CD8-positive, alpha-beta memory T cell (primary cell): ENCODE results near the gene NDUFS3. TPM values are rescaled to one million over a fixed set of nuclear protein-coding genes. Genes with fewer than 3 reads are reported as not detected.

ENCODE experiments used
- CTCF ChIA-PET: fragments of 350-600 bp; sonication (Branson Sonifier 250); formaldehyde crosslinking; loops from one replicate; lab custom pipeline; 2021; ENCODE audit warnings: antibody characterized with exemption; lab: Charles Lee
- POLR2A ChIA-PET: fragments of 350-600 bp; sonication (Branson Sonifier 250); formaldehyde crosslinking; loops from one replicate; lab custom pipeline; 2021; ENCODE audit warnings: antibody characterized with exemption; lab: Charles Lee
- DNase-seq, 5 donors: peaks; one replicate each; pipeline versions ENCODE4 v3.0.0 to v3.0.0-alpha.2; 2020 to 2022; ENCODE audit warnings: mixed read lengths in 1 of 5
- H3K27ac ChIP-seq: one replicate; pipeline ENCODE4 v1.7.0; 2013; ENCODE audit warnings: low read depth, mild to moderate bottlenecking, low read length, moderate library complexity
- H3K27me3 ChIP-seq: 2 replicates; pipeline ENCODE4 v1.7.0; 2013; ENCODE audit warnings: low read length, mild to moderate bottlenecking; ENCODE audit not compliant: insufficient read depth, poor library complexity, severe bottlenecking
- H3K36me3 ChIP-seq: 2 replicates; pipeline ENCODE4 v1.7.0; 2013; ENCODE audit warnings: mild to moderate bottlenecking, low read length, moderate library complexity; ENCODE audit not compliant: insufficient read depth
- H3K4me1 ChIP-seq: 2 replicates; pipeline ENCODE4 v1.7.0; 2013; ENCODE audit warnings: mild to moderate bottlenecking, low read length, moderate library complexity; ENCODE audit not compliant: insufficient read depth
- H3K4me3 ChIP-seq: 2 replicates; pipeline ENCODE4 v1.7.0; 2013; ENCODE audit warnings: mild to moderate bottlenecking, low read length
- H3K9me3 ChIP-seq: 2 replicates; pipeline ENCODE4 v1.7.0; 2013; ENCODE audit warnings: mild to moderate bottlenecking, low read length
- H3K27ac Mint-ChIP-seq, 8 donors: one replicate each; pipeline ENCODE4 v1.8.0; 2020 to 2021; ENCODE audit warnings: mixed read lengths in 8 of 8, mild to moderate bottlenecking in 6 of 8, inconsistent platforms in 3 of 8, moderate library complexity in 3 of 8
- H3K27me3 Mint-ChIP-seq, 2 donors: one replicate each; pipeline ENCODE4 v1.8.0; 2020 to 2021; ENCODE audit warnings: mixed read lengths in 2 of 2, mild to moderate bottlenecking in 1 of 2, moderate library complexity in 1 of 2
- H3K36me3 Mint-ChIP-seq, 3 donors: one replicate each; pipeline ENCODE4 v1.8.0; 2020 to 2021; ENCODE audit warnings: mixed read lengths in 3 of 3, inconsistent platforms in 1 of 3, mild to moderate bottlenecking in 1 of 3
- H3K4me1 Mint-ChIP-seq, 3 donors: one replicate each; pipeline ENCODE4 v1.8.0; 2020 to 2021; ENCODE audit warnings: mixed read lengths in 3 of 3, inconsistent platforms in 1 of 3, mild to moderate bottlenecking in 1 of 3
- H3K4me3 Mint-ChIP-seq, 7 donors: one replicate each; pipeline ENCODE4 v1.8.0; 2020 to 2021; ENCODE audit warnings: mixed read lengths in 7 of 7, mild to moderate bottlenecking in 6 of 7, moderate library complexity in 4 of 7, inconsistent platforms in 2 of 7
- H3K9me3 Mint-ChIP-seq, 5 donors: one replicate each; pipeline ENCODE4 v1.8.0; 2020 to 2022; ENCODE audit warnings: mixed read lengths in 5 of 5, mild to moderate bottlenecking in 3 of 5, moderate library complexity in 2 of 5, inconsistent platforms in 1 of 5
- polyA plus RNA-seq: library from polyadenylated mRNA; unstranded; fragments of 300-500 nt; fragmentation: Illumina TruSeq; gene quantifications from one replicate; pipeline ENCODE4 v1.2.3, GENCODE V29; 2021
- total RNA-seq, 2 experiments: library from RNA; stranded (reverse); gene quantifications; one replicate each; pipeline ENCODE4 v1.2.3, GENCODE V29; 2021

The NDUFS3 gene
- total and polyA plus RNA-seq, 3 experiments from 2014 or later = 98.9 to 157 (median 147) TPM

DNA sequence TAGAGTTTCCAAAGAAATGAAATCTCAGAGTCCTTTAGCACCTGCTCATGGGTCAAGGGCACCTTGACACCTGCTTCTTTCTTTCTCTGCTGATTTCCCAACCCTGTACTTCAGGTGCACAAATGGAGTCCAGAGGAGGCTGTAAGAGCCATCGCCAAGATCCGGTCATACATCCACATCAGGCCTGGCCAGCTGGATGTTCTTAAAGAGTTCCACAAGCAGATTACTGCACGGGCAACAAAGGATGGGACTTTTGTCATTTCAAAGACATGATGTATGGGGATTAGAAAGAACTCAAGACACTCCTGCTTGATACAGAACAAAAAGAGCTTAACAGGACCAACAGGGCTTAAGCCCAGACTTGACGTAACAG lies 7.5 kb upstream of the NDUFS3 start:
- Histone ChIP-seq H3K9me3 (no peaks in the 10 kb centered on the region), H3K36me3 (peaks cover 30% of the 10 kb centered on the region), H3K4me1 (peaks cover 8% of the 10 kb centered on the region), H3K27me3 (no peaks in the 10 kb centered on the region), H3K4me3 (no peak overlapping the region), H3K27ac (no peak overlapping the region)
- DNase-seq = no peak
- peaks cover 0 to 61% (median 4%) of the 10 kb centered on the region in 3 donors for H3K36me3 Mint-ChIP-seq
- H3K4me3 Mint-ChIP-seq = no peak overlapping the region
- H3K9me3 Mint-ChIP-seq = no peaks in the 10 kb centered on the region
- H3K27ac Mint-ChIP-seq = peak overlapping the region in 2 of 8 donors; percentile 84 to 89
- ChIA-PET POLR2A (no interaction called here), CTCF (no interaction called here)
- H3K4me1 Mint-ChIP-seq = peaks cover 12 to 32% (median 18%) of the 10 kb centered on the region in 3 donors
- no peaks in the 10 kb centered on the region for H3K27me3 Mint-ChIP-seq

DNA sequence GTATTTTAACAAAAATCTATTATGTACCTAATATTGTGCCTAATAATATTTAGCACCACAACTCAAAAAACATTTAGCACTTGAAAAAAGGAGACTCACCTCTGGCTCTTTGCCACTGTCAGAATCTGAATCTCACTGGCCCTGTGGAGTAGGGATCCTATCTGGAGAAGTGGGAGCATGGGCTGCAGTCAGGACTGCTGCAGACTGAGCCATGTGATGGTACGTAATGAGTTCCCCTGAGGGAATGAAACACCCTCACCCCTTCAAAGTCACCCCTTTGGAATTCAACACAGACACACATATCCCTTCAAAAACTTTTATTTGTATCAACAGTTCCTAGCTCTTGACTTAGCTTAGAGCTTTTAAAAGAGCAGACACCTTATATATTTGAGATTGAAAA lies 7.0 kb upstream of the NDUFS3 start:
- peaks cover 7 to 32% (median 14%) of the 10 kb centered on the region in 3 donors for H3K4me1 Mint-ChIP-seq
- Histone ChIP-seq H3K27me3 (no peaks in the 10 kb centered on the region), H3K27ac (no peak overlapping the region), H3K4me3 (no peak overlapping the region), H3K4me1 (peaks cover 5% of the 10 kb centered on the region), H3K9me3 (no peaks in the 10 kb centered on the region), H3K36me3 (peaks cover 30% of the 10 kb centered on the region)
- peaks cover 0 to 64% (median 4%) of the 10 kb centered on the region in 3 donors for H3K36me3 Mint-ChIP-seq
- no peak for DNase-seq
- ChIA-PET POLR2A (no interaction called here), CTCF (interaction anchor here (1.1 kb wide), 1 partner anchor 7 kb away, joined by 3 read pairs; no protein-coding TSS in a partner anchor)
- peak overlapping the region in 2 of 8 donors; percentile 19 to 36 for H3K27ac Mint-ChIP-seq
- no peaks in the 10 kb centered on the region for H3K27me3 Mint-ChIP-seq
- no peak overlapping the region for H3K4me3 Mint-ChIP-seq
- no peaks in the 10 kb centered on the region for H3K9me3 Mint-ChIP-seq

DNA sequence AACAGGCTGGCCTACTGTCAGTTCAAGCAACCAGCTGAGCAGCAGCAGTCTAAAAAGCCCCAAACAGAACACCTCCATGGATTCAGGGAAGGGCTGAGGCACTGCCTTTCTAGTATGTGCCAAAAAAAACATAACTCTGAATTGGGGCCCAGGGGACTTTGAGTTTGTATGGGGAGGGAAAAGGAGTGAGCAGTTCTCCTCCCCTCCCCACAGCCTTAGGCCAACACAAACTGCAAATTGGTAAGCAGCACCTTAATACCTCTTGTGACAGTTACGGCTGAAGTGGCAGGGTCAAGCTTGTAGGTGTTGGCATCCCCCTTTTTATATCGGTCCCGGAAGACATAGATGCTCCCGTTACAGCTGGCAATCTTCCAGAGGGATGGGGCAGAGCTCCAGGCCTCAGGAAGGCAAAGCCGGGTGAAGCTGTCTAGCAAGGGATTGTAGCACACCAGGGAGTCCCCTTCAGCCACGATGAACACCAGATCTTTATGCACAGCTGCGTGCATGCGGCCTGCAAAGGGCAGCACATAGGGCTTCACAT lies 6.1 kb upstream of the NDUFS3 start:
- ChIA-PET POLR2A (interaction anchor here (1.0 kb wide), 1 partner anchor 20 kb away, joined by 4 read pairs; the partner anchor contains the start of gene CELF1), CTCF (interaction anchor here (1.1 to 1.8 kb wide), 2 partner anchors 8 to 41 kb away, joined by 3 to 4 read pairs; no protein-coding TSS in a partner anchor)
- H3K36me3 ChIP-seq = peaks cover 34% of the 10 kb centered on the region

DNA sequence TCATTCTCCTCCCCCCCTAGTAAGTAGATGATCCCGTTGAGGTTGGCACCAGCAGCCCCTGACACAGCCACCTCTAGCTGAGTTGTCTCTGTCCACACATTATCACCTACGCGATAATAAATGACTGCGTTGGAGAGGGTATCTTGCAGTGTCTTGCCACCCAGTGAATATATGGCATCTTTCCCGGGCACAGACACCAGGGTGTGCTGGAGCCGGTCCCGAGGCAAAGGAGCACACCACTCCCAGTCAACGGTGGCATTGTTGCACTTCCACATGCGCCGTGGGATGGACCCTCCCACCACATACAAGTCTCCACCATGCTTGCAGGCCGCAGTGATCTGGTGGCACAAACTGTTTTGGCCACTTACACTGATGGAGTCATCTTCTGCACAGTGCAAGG lies 5.6 kb upstream of the NDUFS3 start:
- Mint-ChIP-seq H3K27ac (peak overlapping the region in 1 of 8 donors; percentile 46), H3K36me3 (peaks cover 0 to 69% (median 4%) of the 10 kb centered on the region in 3 donors), H3K4me1 (peaks cover 18 to 42% (median 25%) of the 10 kb centered on the region in 3 donors), H3K27me3 (no peaks in the 10 kb centered on the region), H3K4me3 (peak overlapping the region in 1 of 7 donors; percentile 52), H3K9me3 (no peaks in the 10 kb centered on the region)
- Histone ChIP-seq H3K27me3 (no peaks in the 10 kb centered on the region), H3K36me3 (peaks cover 34% of the 10 kb centered on the region), H3K4me1 (peaks cover 19% of the 10 kb centered on the region), H3K4me3 (no peak overlapping the region), H3K27ac (no peak overlapping the region), H3K9me3 (no peaks in the 10 kb centered on the region)
- ChIA-PET POLR2A (interaction anchor here (1.0 kb wide), 1 partner anchor 20 kb away, joined by 4 read pairs; the partner anchor contains the start of gene CELF1), CTCF (interaction anchor here (0.6 to 1.8 kb wide), 2 partner anchors 22 to 41 kb away, joined by 3 to 4 read pairs; no protein-coding TSS in a partner anchor)
- DNase-seq = no peak

More for the DNA sequence above, 6.1 kb upstream of the NDUFS3 start:
- no peaks in the 10 kb centered on the region for H3K9me3 Mint-ChIP-seq
- Histone ChIP-seq H3K4me1 (peaks cover 14% of the 10 kb centered on the region), H3K27me3 (no peaks in the 10 kb centered on the region), H3K9me3 (no peaks in the 10 kb centered on the region), H3K27ac (no peak overlapping the region), H3K4me3 (no peak overlapping the region)
- H3K27me3 Mint-ChIP-seq = no peaks in the 10 kb centered on the region
- no peak for DNase-seq
- H3K4me3 Mint-ChIP-seq = peak overlapping the region in 2 of 7 donors; percentile 12 to 52
- H3K4me1 Mint-ChIP-seq = peaks cover 14 to 37% (median 22%) of the 10 kb centered on the region in 3 donors
- peaks cover 0 to 68% (median 4%) of the 10 kb centered on the region in 3 donors for H3K36me3 Mint-ChIP-seq
- no peak overlapping the region for H3K27ac Mint-ChIP-seq

DNA sequence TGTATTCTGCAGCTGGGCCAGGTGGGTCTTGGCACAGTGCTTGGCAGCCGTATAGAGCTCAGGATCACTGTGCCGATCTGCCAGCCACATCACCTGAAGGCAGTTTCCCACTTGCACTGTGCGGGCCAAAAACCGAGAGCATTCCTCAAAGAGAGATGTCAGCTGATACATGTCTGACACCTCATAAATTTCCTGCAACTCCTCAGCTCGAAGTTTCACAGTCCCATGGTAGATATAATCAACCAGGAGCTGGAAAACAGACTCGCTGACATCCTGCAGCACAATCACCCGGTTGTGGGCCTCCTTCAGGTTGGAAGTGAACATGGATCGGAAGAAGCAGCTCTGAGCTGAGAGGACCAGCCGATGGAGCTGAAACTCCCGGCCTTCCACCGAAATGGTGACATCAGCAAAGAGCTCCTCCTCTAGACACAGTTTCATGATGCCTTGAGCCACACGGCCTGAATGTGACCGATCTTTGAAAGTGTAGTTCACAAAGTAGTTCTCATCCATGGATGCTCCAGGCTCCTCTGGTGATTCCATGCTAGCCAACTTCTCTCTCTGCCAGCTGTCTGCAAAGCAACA lies 1.3 kb upstream of the NDUFS3 start:
- Histone ChIP-seq H3K9me3 (no peaks in the 10 kb centered on the region), H3K4me3 (peak overlapping the region; percentile 89), H3K36me3 (peaks cover 33% of the 10 kb centered on the region), H3K27me3 (no peaks in the 10 kb centered on the region), H3K27ac (no peak overlapping the region), H3K4me1 (peaks cover 34% of the 10 kb centered on the region)
- Mint-ChIP-seq H3K9me3 (no peaks in the 10 kb centered on the region), H3K4me1 (peaks cover 30 to 58% (median 40%) of the 10 kb centered on the region in 3 donors), H3K27me3 (peaks cover 0 to 3% of the 10 kb centered on the region in 2 donors), H3K36me3 (peaks cover 3 to 71% (median 9%) of the 10 kb centered on the region in 3 donors), H3K4me3 (peak overlapping the region; percentile 96 to 100 (median 99)), H3K27ac (peak overlapping the region in 7 of 8 donors; percentile 75 to 100 (median 98))
- no peak for DNase-seq
- ChIA-PET POLR2A (interaction anchor here (0.5 to 3.3 kb wide), 2 partner anchors 12 to 19 kb away, joined by 3 to 19 read pairs; partner anchors contain the start of gene PTPMT1), CTCF (interaction anchor here (0.9 to 2.9 kb wide), 6 partner anchors 8 to 272 kb away, joined by 3 to 10 read pairs (median 3); no protein-coding TSS in a partner anchor)

DNA sequence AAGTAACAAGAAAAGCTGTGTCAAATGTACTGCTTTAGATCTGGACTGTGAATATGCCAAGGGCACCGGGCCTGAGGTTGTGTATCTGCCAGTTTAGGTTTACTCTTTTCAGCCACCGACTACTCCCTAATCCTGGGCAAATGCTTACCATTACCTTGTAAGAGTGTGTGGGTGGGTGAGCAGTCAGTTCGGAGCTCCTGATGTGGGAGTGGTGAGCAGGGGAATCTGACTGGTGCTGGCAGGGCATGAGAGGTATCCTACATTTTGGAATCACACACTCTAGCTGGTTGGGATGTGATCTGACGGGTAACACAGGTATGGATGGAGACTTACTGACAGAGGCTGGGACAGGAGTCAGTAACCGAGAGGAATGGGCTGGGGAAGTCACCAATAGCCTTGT lies 5.0 kb downstream of the NDUFS3 start:
- H3K4me3 ChIP-seq = no peak overlapping the region
- peaks cover 0 to under 1% of the 10 kb centered on the region in 2 donors for H3K27me3 Mint-ChIP-seq
- DNase-seq = no peak
- H3K36me3 ChIP-seq = peaks cover 26% of the 10 kb centered on the region
- peaks cover 15% of the 10 kb centered on the region for H3K4me1 ChIP-seq
- H3K27me3 ChIP-seq = no peaks in the 10 kb centered on the region
- no peak overlapping the region for H3K27ac ChIP-seq
- peaks cover 11 to 21% (median 14%) of the 10 kb centered on the region in 3 donors for H3K4me1 Mint-ChIP-seq
- no peaks in the 10 kb centered on the region for H3K9me3 Mint-ChIP-seq
- peak overlapping the region in 1 of 8 donors; percentile 50 for H3K27ac Mint-ChIP-seq
- ChIA-PET CTCF (interaction anchor here (1.3 kb wide), 1 partner anchor 72 kb away, joined by 3 read pairs; no protein-coding TSS in a partner anchor), POLR2A (interaction anchor here (0.5 kb wide), 1 partner anchor 57 kb away, joined by 3 read pairs; no protein-coding TSS in a partner anchor)
- no peaks in the 10 kb centered on the region for H3K9me3 ChIP-seq
- H3K4me3 Mint-ChIP-seq = peak overlapping the region in 1 of 7 donors; percentile 76
- peaks cover 15 to 56% (median 16%) of the 10 kb centered on the region in 3 donors for H3K36me3 Mint-ChIP-seq

DNA sequence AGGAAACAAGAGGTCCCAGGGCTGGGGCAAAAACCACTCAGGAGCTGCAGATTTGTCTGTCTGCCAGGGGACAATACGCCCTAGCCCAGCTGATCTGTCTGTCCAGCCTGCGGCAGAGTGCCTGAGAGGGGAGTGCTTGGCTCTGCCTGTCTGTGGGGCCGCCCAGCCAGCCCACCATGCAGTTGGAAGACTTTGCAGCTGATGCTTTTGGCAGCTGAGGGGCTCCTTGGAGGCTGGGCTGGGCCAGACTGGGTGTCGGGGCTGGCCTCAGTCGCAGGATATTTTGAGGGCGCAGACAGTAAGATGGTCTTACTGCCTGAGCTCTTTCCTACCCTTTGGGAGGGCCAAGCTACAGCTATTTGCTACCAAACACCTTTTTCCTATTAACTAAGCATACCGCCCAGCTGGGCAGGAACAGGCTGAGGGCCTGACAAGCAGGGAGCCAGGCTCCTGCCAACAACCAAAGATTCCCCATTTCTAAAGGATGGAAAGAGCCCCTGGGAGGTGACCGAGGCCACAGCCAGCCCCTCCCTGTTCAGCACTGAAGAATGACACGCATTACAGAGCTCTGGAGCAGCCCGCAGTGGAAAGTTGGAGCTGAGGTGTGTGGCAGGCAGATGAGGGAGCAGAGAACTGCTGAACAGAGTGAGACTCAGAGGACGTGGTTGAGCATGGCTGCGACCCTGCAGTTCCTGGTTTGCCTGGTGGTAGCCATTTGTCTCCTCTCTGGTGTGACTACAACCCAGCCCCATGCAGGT lies 7.4 kb downstream of the NDUFS3 start, which contains the start of gene FAM180B:
Gene FAM180B, plus strand, starts transcription at position 581 of the 758 bp plus-strand sequence. Its CDS starts 91 bp downstream, at position 672.
- no peaks in the 10 kb centered on the region for H3K27me3 Mint-ChIP-seq

More for the DNA sequence above, 7.4 kb downstream of the NDUFS3 start, which contains the start of gene FAM180B:
- H3K9me3 ChIP-seq = no peaks in the 10 kb centered on the region
- no peak within 1 kb of the TSS for H3K4me3 Mint-ChIP-seq
- H3K27ac Mint-ChIP-seq = peak within 1 kb of the TSS in 1 of 8 donors; percentile 57
- H3K36me3 Mint-ChIP-seq = peaks cover 15 to 41% (median 16%) of the 10 kb centered on the region in 3 donors
- H3K9me3 Mint-ChIP-seq = no peaks in the 10 kb centered on the region
- ChIA-PET POLR2A (no interaction called here), CTCF (interaction anchor here (0.6 kb wide), 1 partner anchor 9 kb away, joined by 3 read pairs; no protein-coding TSS in a partner anchor)
- H3K27me3 ChIP-seq = no peaks in the 10 kb centered on the region
- H3K4me1 Mint-ChIP-seq = peaks cover 0 to 2% (median 0%) of the 10 kb centered on the region in 3 donors
- H3K36me3 ChIP-seq = peaks cover 23% of the 10 kb centered on the region
- H3K27ac ChIP-seq = no peak within 1 kb of the TSS
- H3K4me3 ChIP-seq = no peak within 1 kb of the TSS
- H3K4me1 ChIP-seq = no peaks in the 10 kb centered on the region
- DNase-seq = no peak
